MM.1S (cell line): ENCODE results near the gene KRTAP5-3.
"Not testable (repeated sequence)": the region's sequence is repeated elsewhere in the genome, so short reads cannot be mapped to it uniquely, and the experiment has no call there.

Source experiments
- CTCF ChIP-seq: fragments of 300-600 bp; sonication (generic); IDR thresholded peaks from 2 replicates; pipeline ENCODE4 v1.5.1; 2016; ENCODE audit warnings: antibody characterized with exemption, low read length, mixed read lengths
- EZH2 ChIP-seq: fragments of 300-600 bp; sonication (generic); optimal IDR thresholded peaks from 2 replicates; pipeline ENCODE3; 2017; ENCODE audit warnings: low read depth, mild to moderate bottlenecking, antibody characterized with exemption, low read length, mixed read lengths

GRCh38 chr11:1584661-1585370 is 23.4 kb downstream of the KRTAP5-3 start, which contains the start of gene KRTAP5-1:
- not testable (repeated sequence) for TF ChIP-seq CTCF, EZH2
